Measurements from ENCODE around the gene TOX2.

The TOX2 gene

GRCh38 chr20:43999848-44000247 lies 85.2 kb downstream of the TOX2 start:
- no peak for DNase-seq (ENCODE audit: low spot score)

- no peak for DNase-seq (ENCODE audit: low spot score)
These were observed 87.3 kb downstream of the TOX2 start for GRCh38 chr20:44001667-44002596.

GRCh38 chr20:44002861-44003260 lies 88.2 kb downstream of the TOX2 start:
- no peak for DNase-seq (ENCODE audit: low spot score)

- DNase-seq (ENCODE audit: low spot score) = no peak
These were observed 89.0 kb downstream of the TOX2 start for GRCh38 chr20:44003609-44004008.

- no peak for DNase-seq (ENCODE audit: low spot score)
These were observed 89.8 kb downstream of the TOX2 start for GRCh38 chr20:44004306-44004915.

GRCh38 chr20:44005661-44006060 lies 91.0 kb downstream of the TOX2 start:
- no peak for DNase-seq (ENCODE audit: low spot score)

GRCh38 chr20:44006126-44006525 lies 91.5 kb downstream of the TOX2 start:
- no peak for DNase-seq (ENCODE audit: low spot score)

- no peak for DNase-seq (ENCODE audit: low spot score)
These were observed 91.9 kb downstream of the TOX2 start for GRCh38 chr20:44006578-44006977.

GRCh38 chr20:44008806-44009678 lies 94.4 kb downstream of the TOX2 start:
- DNase-seq (ENCODE audit: low spot score) = no peak

GRCh38 chr20:44009679-44009992 lies 95.0 kb downstream of the TOX2 start:
- no peak for DNase-seq (ENCODE audit: low spot score)

GRCh38 chr20:44010162-44010704 lies 95.6 kb downstream of the TOX2 start:
- no peak for DNase-seq (ENCODE audit: low spot score)

GRCh38 chr20:44011251-44011940 lies 96.7 kb downstream of the TOX2 start:
- DNase-seq (ENCODE audit: low spot score) = no peak

- DNase-seq (ENCODE audit: low spot score) = no peak
These were observed 98.0 kb downstream of the TOX2 start for GRCh38 chr20:44012466-44013226.

GRCh38 chr20:44014807-44015732 lies 100.4 kb downstream of the TOX2 start:
- no peak for DNase-seq (ENCODE audit: low spot score)

- DNase-seq (ENCODE audit: low spot score) = no peak
These were observed 101.1 kb downstream of the TOX2 start for GRCh38 chr20:44015733-44016103.

GRCh38 chr20:44016525-44016924 lies 101.9 kb downstream of the TOX2 start:
- DNase-seq (ENCODE audit: low spot score) = no peak

GRCh38 chr20:44017211-44017610 lies 102.6 kb downstream of the TOX2 start:
- no peak for DNase-seq (ENCODE audit: low spot score)

- no peak for DNase-seq (ENCODE audit: low spot score)
These were observed 103.2 kb downstream of the TOX2 start for GRCh38 chr20:44017905-44018258.

- DNase-seq (ENCODE audit: low spot score) = peak; percentile 68
These were observed 103.7 kb downstream of the TOX2 start for GRCh38 chr20:44018259-44018941.
